PC-9 (cell line): ENCODE results near the gene SPECC1L.

ENCODE experiments used
- EZH2 ChIP-seq: fragments of 200-600 bp; sonication (generic); IDR thresholded peaks from 2 replicates; pipeline ENCODE4 v1.8.0; 2017; ENCODE audit warnings: antibody characterized with exemption, low read depth
- TF ChIP-seq, protein P1 (sequence below): fragments of 200-600 bp; sonication (generic); conservative IDR thresholded peaks from 2 replicates; pipeline ENCODE4 v1.6.1; 2017; ENCODE audit warnings: mixed run types, antibody characterized with exemption, mild to moderate bottlenecking, moderate library complexity

DNA sequence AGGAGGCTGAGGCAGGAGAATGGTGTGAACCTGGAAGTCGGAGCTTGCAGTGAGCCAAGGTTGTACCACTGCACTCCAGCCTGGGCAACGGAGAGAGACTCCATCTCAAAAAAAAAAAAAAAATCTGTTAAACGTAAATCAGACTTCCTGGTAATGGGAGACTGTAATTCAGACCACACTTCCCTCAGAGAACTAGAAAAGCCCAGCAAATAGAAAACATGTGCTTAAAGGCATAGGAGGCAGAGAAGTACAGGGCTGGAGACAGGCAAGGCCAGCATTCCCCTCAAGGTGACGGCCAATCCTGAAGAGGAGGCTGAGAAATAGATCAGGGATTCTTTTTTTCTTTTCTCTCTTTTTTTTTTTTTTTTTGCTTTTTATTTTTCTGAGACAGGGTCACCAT, 34.0 kb upstream of the SPECC1L start:
- TF ChIP-seq, protein P1, sequence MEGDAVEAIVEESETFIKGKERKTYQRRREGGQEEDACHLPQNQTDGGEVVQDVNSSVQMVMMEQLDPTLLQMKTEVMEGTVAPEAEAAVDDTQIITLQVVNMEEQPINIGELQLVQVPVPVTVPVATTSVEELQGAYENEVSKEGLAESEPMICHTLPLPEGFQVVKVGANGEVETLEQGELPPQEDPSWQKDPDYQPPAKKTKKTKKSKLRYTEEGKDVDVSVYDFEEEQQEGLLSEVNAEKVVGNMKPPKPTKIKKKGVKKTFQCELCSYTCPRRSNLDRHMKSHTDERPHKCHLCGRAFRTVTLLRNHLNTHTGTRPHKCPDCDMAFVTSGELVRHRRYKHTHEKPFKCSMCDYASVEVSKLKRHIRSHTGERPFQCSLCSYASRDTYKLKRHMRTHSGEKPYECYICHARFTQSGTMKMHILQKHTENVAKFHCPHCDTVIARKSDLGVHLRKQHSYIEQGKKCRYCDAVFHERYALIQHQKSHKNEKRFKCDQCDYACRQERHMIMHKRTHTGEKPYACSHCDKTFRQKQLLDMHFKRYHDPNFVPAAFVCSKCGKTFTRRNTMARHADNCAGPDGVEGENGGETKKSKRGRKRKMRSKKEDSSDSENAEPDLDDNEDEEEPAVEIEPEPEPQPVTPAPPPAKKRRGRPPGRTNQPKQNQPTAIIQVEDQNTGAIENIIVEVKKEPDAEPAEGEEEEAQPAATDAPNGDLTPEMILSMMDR: no peak
- TF ChIP-seq EZH2: no peak
